PC-9 (cell line): ENCODE data around the gene SNAI3. TPM values are rescaled to one million over a fixed set of nuclear protein-coding genes. Genes with fewer than 3 reads are reported as not detected.
A peak's percentile ranks its signal among the peaks of the same experiment; 100 is the strongest.

Experiments
- Bru-seq: library from RNA; stranded (reverse); fragments of 400-500 nt; gene quantifications from one replicate; lab custom pipeline; 2021; lab: Mats Ljungman, UMichigan
- BruChase-seq, 2 experiments: library from RNA; stranded (reverse); fragments of 400-500 nt; gene quantifications; one replicate each; lab custom pipeline; 2021; lab: Mats Ljungman, UMichigan
- BruUV-seq: library from RNA; stranded (reverse); fragments of 400-500 nt; replicated peaks from 2 replicates; lab custom pipeline; 2021; lab: Mats Ljungman, UMichigan
- CTCF ChIA-PET: fragments of 300-600 bp; sonication (Branson Sonifier 250); formaldehyde crosslinking; loops from one replicate; lab custom pipeline; 2022; ENCODE audit warnings: antibody characterized with exemption; lab: Charles Lee
- POLR2A ChIA-PET: fragments of 300-600 bp; sonication (Branson Sonifier 250); formaldehyde crosslinking; loops from one replicate; lab custom pipeline; 2022; ENCODE audit warnings: antibody characterized with exemption; ENCODE audit not compliant: unreplicated experiment; lab: Charles Lee
- DNase-seq, 2 experiments: peaks; one replicate each; pipeline versions ENCODE4 v3.0.0 to v3.0.0-alpha.2; 2015 to 2022; ENCODE audit warnings: mixed read lengths in 1 of 2
- H2AFZ ChIP-seq: fragments of 200-600 bp; sonication (generic); 2 replicates; pipeline ENCODE4 v1.8.1; 2017; ENCODE audit warnings: antibody characterized with exemption
- H3F3A ChIP-seq: fragments of 200-600 bp; sonication (generic); 2 replicates; pipeline ENCODE4 v1.8.1; 2017; ENCODE audit warnings: antibody characterized with exemption, mild to moderate bottlenecking, low read depth; ENCODE audit not compliant: insufficient read depth
- H3K27ac ChIP-seq: fragments of 200-600 bp; sonication (generic); 2 replicates; pipeline ENCODE4 v1.6.1; 2016; ENCODE audit warnings: mixed run types
- H3K27me3 ChIP-seq: fragments of 200-600 bp; sonication (generic); 2 replicates; pipeline ENCODE4 v1.6.1; 2016; ENCODE audit warnings: low read depth, mixed run types; ENCODE audit not compliant: insufficient read depth
- H3K36me3 ChIP-seq: fragments of 200-600 bp; sonication (generic); 2 replicates; pipeline ENCODE4 v1.6.1; 2016; ENCODE audit warnings: low read depth, mixed run types
- H3K4me1 ChIP-seq: fragments of 200-600 bp; sonication (generic); replicated peaks from 2 replicates; pipeline ENCODE4 v1.6.1; 2016; ENCODE audit warnings: mixed run types; ENCODE audit not compliant: insufficient read depth
- H3K4me2 ChIP-seq: fragments of 200-600 bp; sonication (generic); 2 replicates; pipeline ENCODE4 v1.6.1; 2017; ENCODE audit warnings: mixed run types
- H3K4me3 ChIP-seq: fragments of 200-600 bp; sonication (generic); 2 replicates; pipeline ENCODE4 v1.6.1; 2016; ENCODE audit warnings: mixed run types
- H3K79me2 ChIP-seq: fragments of 200-600 bp; sonication (generic); 2 replicates; pipeline ENCODE4 v1.6.1; 2017; ENCODE audit warnings: low read depth, mixed run types
- H3K9me2 ChIP-seq: fragments of 200-600 bp; sonication (generic); 2 replicates; pipeline ENCODE4 v1.8.1; 2017; ENCODE audit warnings: mild to moderate bottlenecking; ENCODE audit not compliant: insufficient read depth
- H3K9me3 ChIP-seq: fragments of 200-600 bp; sonication (generic); 2 replicates; pipeline ENCODE4 v1.8.1; 2016; ENCODE audit warnings: low read depth; ENCODE audit not compliant: insufficient read depth
- H4K20me1 ChIP-seq: fragments of 200-600 bp; sonication (generic); 2 replicates; pipeline ENCODE4 v1.8.1; 2017; ENCODE audit not compliant: insufficient read depth
- EZH2 ChIP-seq: fragments of 200-600 bp; sonication (generic); IDR thresholded peaks from 2 replicates; pipeline ENCODE4 v1.8.0; 2017; ENCODE audit warnings: antibody characterized with exemption, low read depth
- intact Hi-C: fragments of 100-400 bp; cut with micrococcal nuclease; formaldehyde crosslinking; loops from one replicate; pipeline ENCODE4 v1.10.0; 2022; ENCODE audit not compliant: unreplicated experiment
- long read RNA-seq: library from polyadenylated mRNA; stranded (forward); transcript quantifications from one replicate; pipeline ENCODE4 v2.0.0, GENCODE V29; 2022
- total RNA-seq: library from RNA; stranded (reverse); gene quantifications from 2 replicates; pipeline ENCODE4 v1.2.3, GENCODE V29; 2021
- TF ChIP-seq, protein P1 (sequence below): fragments of 200-600 bp; sonication (generic); conservative IDR thresholded peaks from 2 replicates; pipeline ENCODE4 v1.6.1; 2017; ENCODE audit warnings: mixed run types, antibody characterized with exemption, mild to moderate bottlenecking, moderate library complexity

Gene SNAI3
- total RNA-seq: 1.3 and 2.0 TPM in 2 replicates
- percentile 13 among the genes with signal in this experiment for Bru-seq, nascent RNA
- percentile 22 among the genes with signal in this experiment for BruChase-seq, experiment 1, labeled RNA remaining after a 2-hour chase
- BruChase-seq, experiment 2, labeled RNA remaining after a 6-hour chase: percentile 28 among the genes with signal in this experiment
- long read RNA-seq, partial matches to known transcripts: 0 of 30 reads
- long read RNA-seq, other reads (novel, unspliced or antisense): 28 of 30 reads

DNA sequence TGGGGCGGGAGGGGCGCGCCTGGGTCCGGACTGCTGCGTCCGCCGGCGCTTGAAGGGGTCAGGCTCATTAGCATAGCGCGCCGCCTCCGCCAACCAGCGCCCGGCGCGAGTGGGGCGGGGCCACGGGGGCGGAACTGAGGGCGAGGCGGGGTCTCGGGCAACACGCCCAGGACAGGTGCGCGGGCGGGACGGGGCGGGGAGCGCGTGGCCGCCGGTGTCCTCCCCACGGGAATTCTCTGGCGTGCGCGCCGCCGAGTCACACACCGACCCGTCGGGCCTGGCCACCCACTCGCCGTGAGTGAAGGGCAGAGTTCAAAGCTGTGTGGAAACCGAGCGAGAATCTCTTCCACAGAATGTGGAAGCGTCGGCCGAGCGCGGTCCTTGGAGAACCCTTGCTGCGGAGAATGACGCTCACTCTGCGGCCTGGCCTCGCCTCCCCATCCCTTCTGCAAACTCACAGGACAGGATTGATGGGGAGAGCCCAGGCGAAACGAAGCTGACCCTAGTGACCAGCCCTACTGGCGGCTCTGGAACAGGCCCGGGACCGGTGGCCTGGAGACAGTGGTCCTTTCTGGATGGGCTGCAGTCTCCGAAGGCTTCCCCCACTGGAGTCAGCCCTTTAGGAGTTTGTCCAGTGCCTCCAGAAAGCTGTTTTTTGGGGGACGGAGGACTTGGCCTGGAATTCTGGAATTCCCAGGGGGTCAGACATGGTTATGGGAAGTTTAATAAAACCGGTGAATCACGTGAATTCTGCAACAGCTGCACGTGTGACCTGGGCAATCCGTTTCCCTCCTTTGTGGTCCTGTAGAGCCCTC, at the start of gene SNAI3:
TSS of gene SNAI3 (minus strand) at position 69 of the 815 bp plus-strand sequence. CDS start 101 bp downstream, outside the sequence.
- Histone ChIP-seq H3K27me3 (no peaks in the 10 kb centered on the region), H3K4me2 (peak within 1 kb of the TSS; percentile 90), H3K4me3 (peak within 1 kb of the TSS; percentile 88), H2AFZ (peak within 1 kb of the TSS; percentile 92), H3K27ac (no peak within 1 kb of the TSS), H3K9me3 (no peaks in the 10 kb centered on the region), H3K79me2 (no peaks in the 10 kb centered on the region), H3K4me1 (peaks cover 20% of the 10 kb centered on the region), H4K20me1 (no peaks in the 10 kb centered on the region), H3K36me3 (no peaks in the 10 kb centered on the region), H3F3A (peaks cover 16% of the 10 kb centered on the region; the same call in 1 of the 2 replicates), H3K9me2 (no peaks in the 10 kb centered on the region)
- TF ChIP-seq, protein P1, sequence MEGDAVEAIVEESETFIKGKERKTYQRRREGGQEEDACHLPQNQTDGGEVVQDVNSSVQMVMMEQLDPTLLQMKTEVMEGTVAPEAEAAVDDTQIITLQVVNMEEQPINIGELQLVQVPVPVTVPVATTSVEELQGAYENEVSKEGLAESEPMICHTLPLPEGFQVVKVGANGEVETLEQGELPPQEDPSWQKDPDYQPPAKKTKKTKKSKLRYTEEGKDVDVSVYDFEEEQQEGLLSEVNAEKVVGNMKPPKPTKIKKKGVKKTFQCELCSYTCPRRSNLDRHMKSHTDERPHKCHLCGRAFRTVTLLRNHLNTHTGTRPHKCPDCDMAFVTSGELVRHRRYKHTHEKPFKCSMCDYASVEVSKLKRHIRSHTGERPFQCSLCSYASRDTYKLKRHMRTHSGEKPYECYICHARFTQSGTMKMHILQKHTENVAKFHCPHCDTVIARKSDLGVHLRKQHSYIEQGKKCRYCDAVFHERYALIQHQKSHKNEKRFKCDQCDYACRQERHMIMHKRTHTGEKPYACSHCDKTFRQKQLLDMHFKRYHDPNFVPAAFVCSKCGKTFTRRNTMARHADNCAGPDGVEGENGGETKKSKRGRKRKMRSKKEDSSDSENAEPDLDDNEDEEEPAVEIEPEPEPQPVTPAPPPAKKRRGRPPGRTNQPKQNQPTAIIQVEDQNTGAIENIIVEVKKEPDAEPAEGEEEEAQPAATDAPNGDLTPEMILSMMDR: no peak
- no peak for TF ChIP-seq EZH2
- CTCF ChIA-PET: no interaction called here
- BruUV-seq: no TSS peak
- DNase-seq: peak; percentile 64 to 94
- POLR2A ChIA-PET: no interaction called here
- intact Hi-C loops: loop anchor here (5.0 to 10.0 kb wide), 2 partner anchors 126 to 232 kb away; partner anchors contain the start of genes APRT and ZFPM1

DNA sequence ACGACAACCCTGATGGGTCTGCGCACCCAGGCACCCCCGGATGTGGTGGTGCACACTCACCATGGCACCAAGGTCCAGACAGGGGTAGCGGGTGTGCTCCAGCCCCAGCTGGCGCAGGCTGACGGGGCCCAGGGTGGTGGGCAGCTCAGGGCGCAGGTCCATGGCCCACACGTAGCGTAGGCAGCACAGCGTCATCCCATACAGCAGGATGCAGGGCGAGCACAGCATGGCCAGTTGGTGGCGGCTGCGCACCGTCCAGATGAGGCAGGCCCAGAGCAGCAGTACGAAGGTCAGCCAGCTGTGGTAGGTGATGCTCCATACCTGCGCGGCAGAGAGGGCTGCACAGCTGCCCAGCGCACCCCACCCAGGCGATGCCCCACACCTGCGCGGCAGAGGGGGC, 49.8 kb upstream of the SNAI3 start:
- intact Hi-C loops: loop anchor here (5.0 kb wide), 2 partner anchors 66 to 431 kb away; partner anchors contain the start of gene CDT1
- TF ChIP-seq, protein P1: no peak
- TF ChIP-seq EZH2: no peak
- Histone ChIP-seq H3K9me2 (no peaks in the 10 kb centered on the region), H3K27ac (no peak overlapping the region), H3K9me3 (no peaks in the 10 kb centered on the region), H3K27me3 (no peaks in the 10 kb centered on the region), H4K20me1 (peaks cover 12% of the 10 kb centered on the region; the same call in 1 of the 2 replicates), H3K4me1 (no peaks in the 10 kb centered on the region), H2AFZ (no peak overlapping the region), H3K79me2 (no peaks in the 10 kb centered on the region), H3K4me3 (no peak overlapping the region), H3F3A (peaks cover 15% of the 10 kb centered on the region), H3K4me2 (no peak overlapping the region), H3K36me3 (0 out of 2 replicates have a peak, but pooled peaks cover 3% of the 10 kb centered on the region)
- ChIA-PET POLR2A (interaction anchor here (0.6 kb wide), 1 partner anchor 682 kb away, joined by 12 read pairs; no protein-coding TSS in a partner anchor), CTCF (interaction anchor here (0.7 kb wide), 1 partner anchor 63 kb away, joined by 7 read pairs; no protein-coding TSS in a partner anchor)
- no TSS peak for BruUV-seq
- DNase-seq: no peak

DNA sequence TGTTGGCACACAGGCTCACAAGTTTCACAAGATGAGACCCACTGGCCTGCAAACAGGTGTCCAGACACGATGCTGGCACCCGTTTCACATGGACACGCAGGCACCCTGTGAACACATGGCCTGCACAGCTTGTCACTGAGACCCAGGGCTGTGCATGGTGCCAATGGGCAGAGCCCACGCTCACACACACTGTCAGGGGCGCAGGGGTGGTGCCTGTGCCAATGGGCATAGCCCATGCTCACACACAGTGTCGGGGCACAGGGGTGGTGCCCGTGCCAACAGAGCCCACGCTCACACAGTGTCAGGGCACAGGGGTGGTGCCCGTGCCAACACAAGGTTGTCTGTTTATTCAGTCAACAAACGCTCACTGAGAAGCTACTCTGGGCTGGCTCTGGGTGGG, 49.3 kb upstream of the SNAI3 start:
- H3K36me3 ChIP-seq: 0 out of 2 replicates have a peak, but pooled peaks cover 3% of the 10 kb centered on the region
- no TSS peak for BruUV-seq
- no peak overlapping the region for H2AFZ ChIP-seq
- peaks cover 12% of the 10 kb centered on the region; the same call in 1 of the 2 replicates for H4K20me1 ChIP-seq
- H3K4me2 ChIP-seq: no peak overlapping the region
- CTCF ChIA-PET: no interaction called here
- DNase-seq: no peak
- no peaks in the 10 kb centered on the region for H3K79me2 ChIP-seq
- TF ChIP-seq, protein P1: no peak
- TF ChIP-seq EZH2: no peak
- POLR2A ChIA-PET: interaction anchor here (0.6 to 0.7 kb wide), 2 partner anchors 75 to 683 kb away, joined by 5 to 12 read pairs; no protein-coding TSS in a partner anchor
- no peak overlapping the region for H3K27ac ChIP-seq
- no peaks in the 10 kb centered on the region for H3K9me2 ChIP-seq
- H3K4me1 ChIP-seq: no peaks in the 10 kb centered on the region
- no peaks in the 10 kb centered on the region for H3K9me3 ChIP-seq
- peaks cover 15% of the 10 kb centered on the region for H3F3A ChIP-seq
- intact Hi-C loops: loop anchor here (5.0 kb wide), 2 partner anchors 67 to 432 kb away; partner anchors contain the start of gene CDT1
- H3K27me3 ChIP-seq: no peaks in the 10 kb centered on the region
- H3K4me3 ChIP-seq: no peak overlapping the region
